Stimulated activated CD8-positive, alpha-beta memory T cell treated with anti-CD3 and anti-CD28 coated beads, Interleukin-15, amount 100 ng/mL, for 24 hours (primary cell): Measurements from ENCODE around the gene LRRC18.

Source experiments
- DNase-seq: peaks from one replicate; pipeline ENCODE4 v3.0.0-alpha.2; 2020; ENCODE audit warnings: low read depth

LRRC18 gene

DNA sequence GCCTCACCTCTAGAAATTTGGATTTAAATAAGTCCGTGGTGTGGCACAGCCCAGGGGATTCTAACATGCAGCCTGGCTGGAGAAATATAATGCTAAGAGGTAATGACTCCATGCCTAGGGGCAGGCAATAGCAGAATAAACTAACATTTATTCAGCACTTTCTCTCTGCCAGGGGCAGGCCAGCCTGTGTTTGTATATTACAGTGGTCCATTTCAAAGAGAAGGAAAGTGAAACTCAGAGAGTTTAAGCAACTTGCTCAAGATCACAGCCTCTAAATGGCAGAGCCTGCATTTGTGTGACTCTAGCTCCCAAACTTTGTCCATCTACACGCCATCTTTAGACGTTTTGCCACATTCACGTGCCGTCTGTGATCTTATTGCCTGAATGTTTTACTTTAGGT, 6.7 kb upstream of the LRRC18 start:
- no peak for DNase-seq

DNA sequence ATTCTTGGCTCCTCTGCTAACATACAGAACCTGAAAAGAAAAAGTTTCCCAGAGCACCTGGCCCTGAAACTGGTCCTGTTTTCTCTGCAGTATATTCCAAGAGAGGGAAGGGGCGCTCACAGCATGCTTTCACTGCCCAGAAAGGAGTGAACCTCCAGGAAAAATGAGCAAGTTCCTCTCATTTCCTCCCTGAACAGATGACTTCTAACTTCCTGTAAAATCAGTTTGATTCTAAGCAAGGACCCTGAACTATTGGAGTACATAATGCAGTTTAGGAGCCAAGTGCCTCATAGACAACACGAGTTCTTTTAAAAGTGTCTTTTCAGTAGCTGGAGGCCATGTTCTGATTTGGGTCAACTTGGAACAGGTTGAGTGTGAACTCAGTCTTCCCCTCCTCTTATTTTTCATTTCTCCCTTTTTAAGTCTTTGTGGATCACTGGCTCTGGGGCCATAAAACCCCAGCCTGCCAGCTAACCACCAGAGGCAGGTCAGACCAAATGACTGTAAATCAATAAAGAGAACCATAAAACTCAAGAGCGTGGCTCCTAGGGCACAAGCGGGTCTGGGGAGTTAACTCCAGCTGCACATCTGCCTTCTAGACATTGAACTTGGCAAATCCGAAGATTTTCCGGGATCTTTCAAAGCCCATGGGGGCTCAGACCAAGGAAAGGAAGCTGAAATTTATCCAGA, 5.9 kb upstream of the LRRC18 start:
- no peak for DNase-seq

GRCh38 chr10:48944171-48944570, 4.5 kb upstream of the LRRC18 start:
- DNase-seq, result no peak

DNA sequence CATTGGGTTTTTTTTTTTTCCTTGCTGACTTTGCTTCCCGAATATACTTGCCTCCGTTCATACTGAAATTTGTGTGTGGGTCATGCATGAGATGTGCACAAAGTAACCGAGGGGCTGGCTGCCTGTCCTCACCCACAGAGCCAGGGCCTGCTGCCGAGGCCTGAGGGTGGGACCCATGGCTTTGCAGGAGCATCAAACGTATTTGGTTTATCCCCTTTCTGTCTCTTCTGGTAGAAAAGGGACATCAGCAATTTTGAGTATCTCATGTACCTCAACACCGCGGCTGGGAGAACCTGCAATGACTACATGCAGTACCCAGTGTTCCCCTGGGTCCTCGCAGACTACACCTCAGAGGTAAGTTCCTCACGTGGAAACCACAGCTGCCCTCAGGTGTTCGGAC, 3.5 kb upstream of the LRRC18 start:
- no peak for DNase-seq

GRCh38 chr10:48941427-48942075, 1.9 kb upstream of the LRRC18 start:
- no peak for DNase-seq

DNA sequence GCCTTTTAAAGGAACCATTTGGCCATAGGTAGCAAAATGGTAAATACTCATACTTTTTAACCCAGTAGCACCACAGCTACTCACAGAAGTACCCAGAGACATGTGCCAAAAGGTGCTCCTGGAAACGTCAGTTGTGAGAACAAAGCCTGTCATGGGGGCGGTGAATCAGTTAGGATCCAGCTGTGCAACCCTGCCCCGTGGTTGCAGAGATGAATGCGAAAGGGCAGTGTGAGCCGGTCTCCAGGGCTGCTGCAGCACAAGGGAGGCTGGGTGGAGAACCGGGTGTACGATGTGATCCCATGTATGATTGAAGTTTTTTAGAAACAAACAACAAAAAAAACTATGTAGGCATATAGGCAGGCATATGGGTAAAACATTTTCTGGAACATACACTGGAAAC, 1.3 kb upstream of the LRRC18 start:
- DNase-seq, result no peak

DNA sequence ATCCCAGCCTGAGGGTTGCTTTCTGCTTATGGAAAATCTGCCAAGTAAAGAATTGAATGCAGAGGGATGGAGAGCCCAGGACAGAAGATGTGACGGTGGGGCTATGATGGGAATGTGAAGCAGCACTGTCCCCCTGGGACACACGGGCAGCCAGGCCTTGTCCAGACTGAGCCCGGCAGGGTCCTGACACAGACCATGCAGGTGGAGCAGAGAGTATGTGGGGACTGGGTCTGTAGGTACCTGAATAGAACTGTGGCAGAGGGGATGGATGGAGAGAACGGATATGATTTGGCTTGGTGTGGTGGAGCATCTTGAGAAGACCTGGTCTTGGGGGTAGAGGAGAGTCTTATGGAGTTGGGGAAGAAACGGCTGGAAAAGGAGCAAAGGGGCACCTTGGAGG, 732 bp upstream of the LRRC18 start:
- no peak for DNase-seq

- DNase-seq, result no peak
These were observed 577 bp downstream of the LRRC18 start for GRCh38 chr10:48938990-48939536.

GRCh38 chr10:48938281-48938680, 1.4 kb downstream of the LRRC18 start:
- DNase-seq, result no peak

- no peak for DNase-seq
These were observed 1.8 kb downstream of the LRRC18 start for GRCh38 chr10:48937796-48938195.

DNA sequence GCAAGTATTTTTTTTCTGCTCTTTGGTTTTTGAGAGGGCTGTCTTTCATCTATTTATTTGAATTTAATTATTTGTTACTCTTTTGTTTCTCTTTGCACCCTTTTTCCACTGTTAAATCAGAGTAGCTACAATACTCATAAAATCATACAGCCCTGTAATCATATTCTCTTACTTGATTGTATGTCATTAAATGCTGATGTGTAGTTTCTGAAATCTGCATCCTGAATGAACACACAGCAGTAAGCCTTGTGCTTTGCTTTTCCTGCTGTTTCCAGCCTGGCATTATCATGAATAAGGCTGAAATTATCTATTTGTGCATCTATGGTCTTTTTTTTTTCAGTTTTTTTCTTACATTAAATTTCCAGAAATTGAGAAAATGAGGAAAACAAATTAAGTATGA, 4.1 kb downstream of the LRRC18 start:
- no peak for DNase-seq

DNA sequence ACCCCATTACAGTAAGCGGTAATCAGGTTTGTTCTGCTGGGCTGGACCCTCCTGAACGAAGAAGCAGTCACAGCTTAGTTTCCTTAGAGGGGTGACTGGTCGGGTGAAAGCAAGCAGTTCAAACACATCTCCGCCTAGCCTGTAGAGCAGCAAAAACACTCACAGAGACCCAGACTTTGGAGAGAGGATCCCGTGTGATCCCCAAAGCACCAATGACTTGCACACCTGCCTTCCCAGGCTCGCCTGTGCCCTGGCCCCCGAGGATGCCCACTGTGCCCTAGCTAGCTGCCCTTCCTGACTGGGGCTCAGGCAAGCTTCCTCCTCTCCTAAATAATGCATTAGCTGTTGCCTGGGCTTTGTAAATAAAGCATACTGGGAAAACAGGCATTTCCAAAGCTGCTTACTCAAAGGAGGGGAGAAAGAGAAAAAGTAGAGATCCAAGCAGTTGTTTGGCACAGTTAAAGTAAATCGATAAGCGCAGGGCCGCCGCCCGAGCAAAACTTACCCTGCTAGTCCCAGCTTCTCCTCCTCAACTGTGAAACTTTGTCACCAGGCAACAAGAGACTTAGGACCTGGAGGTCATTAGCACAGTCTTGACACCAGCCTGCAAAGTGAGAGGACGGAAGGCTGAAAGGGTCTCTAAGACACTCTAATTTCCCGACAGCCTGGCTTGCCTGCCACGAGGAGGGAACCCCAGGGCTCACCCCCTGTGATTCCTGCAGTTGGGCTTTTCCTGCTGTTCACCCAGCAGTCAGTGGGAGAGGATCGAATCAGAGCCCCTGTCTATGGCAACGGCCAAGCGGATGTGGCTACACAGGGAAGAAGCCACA, 4.8 kb downstream of the LRRC18 start:
- no peak for DNase-seq

DNA sequence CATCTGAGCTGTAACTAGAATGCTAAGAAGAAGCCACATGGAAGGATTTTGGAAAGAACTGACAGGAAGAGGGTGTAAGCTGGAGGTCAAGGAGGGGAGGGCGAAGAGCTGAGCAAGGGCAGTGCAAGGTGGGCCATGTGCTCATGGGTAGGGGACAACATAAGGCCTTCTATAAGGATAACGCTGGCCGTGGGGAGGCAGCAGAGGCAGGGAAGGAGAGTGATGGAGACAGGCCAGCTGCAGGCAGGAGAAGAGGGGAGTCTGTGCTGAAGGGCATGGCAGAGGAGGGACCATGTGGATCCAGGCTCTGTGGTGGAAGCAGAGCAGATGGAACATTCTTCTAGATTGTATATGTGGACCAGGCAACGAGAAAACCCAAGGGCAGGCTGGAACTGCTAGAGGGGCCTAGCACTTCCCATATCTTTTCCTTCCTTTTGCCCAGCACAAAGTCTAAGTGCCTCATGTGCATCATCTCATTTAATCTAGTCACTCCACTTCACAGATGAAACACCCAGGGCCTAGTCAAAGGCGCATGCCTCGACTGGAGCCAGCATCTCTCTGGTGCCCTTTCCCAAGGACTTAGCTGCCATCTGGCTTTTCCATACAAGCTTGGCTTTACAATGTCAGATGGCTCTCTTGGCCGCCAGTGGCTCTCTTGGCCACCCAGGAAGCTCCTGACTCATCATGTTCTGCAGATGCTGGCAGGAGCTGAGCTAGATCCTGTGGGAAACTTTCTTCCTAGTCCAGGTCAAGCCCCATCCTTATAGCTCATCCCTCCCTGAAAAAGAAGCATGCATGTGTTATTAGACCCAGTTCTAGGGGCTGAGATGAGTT, 6.6 kb downstream of the LRRC18 start:
- DNase-seq, result no peak

GRCh38 chr10:48931188-48931587, 8.5 kb downstream of the LRRC18 start:
- no peak for DNase-seq

GRCh38 chr10:48929413-48929990, 10.1 kb downstream of the LRRC18 start:
- DNase-seq, result no peak

- DNase-seq, result no peak
These were observed 12.7 kb downstream of the LRRC18 start for GRCh38 chr10:48926764-48927540.

DNA sequence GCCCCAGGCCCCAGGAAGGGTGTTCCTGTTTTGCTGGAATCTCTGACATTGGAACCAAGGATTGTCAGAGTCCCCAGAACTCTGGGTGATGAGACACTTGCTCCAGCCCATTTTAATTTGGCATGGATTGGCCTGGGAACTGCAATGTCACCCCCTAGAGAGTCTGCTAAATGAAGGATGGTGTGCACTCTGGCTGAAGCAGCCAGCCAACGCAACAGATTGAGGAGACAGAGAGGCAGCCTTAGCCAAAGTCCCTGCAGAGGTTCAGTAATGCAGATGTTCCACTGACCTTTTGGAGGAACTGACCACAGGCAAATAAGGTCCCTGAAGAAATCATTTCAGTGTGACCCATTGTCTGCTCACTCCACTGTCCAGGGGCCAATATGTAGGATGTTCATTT, 13.4 kb downstream of the LRRC18 start:
- no peak for DNase-seq

GRCh38 chr10:48924988-48925387, 14.7 kb downstream of the LRRC18 start:
- DNase-seq, result no peak

GRCh38 chr10:48923748-48924147, 15.9 kb downstream of the LRRC18 start:
- DNase-seq, result no peak

DNA sequence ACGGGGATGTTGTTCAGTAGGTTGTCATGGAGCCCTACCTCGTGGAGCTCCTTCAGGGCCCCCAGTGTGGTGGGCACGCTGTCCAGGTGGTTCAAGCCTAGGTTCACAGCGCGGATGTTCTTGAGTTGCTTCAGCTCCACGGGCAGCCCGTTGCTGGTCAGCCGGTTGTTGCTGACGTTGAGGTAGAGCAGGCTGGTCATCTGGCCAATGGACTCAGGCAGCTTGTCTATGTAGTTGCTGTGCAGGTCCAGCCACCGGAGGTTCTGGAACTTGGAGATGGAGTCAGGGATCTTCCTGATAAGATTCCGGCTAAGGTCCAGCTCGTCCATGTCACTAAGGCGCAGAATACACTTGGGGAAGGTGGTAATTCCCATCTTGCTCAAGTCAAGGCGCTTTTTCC, 26.0 kb downstream of the LRRC18 start:
- no peak for DNase-seq

- DNase-seq, result no peak
These were observed 29.1 kb downstream of the LRRC18 start for GRCh38 chr10:48910548-48910947.
